Trophoblast cell (in vitro differentiated cells and primary cell): ENCODE data around the gene PHRF1.

Source experiments
- DNase-seq, 2 donors: peaks; one replicate each; pipeline ENCODE4 v3.0.0-alpha.2; 2016
- H2AFZ ChIP-seq: 2 replicates; pipeline ENCODE4 v1.6.1; 2013; ENCODE audit warnings: low read length, moderate library complexity, mild to moderate bottlenecking; ENCODE audit not compliant: insufficient read depth, poor library complexity
- H2AK5ac ChIP-seq: 2 replicates; pipeline ENCODE4 v1.6.1; 2013; ENCODE audit warnings: mild to moderate bottlenecking, low read length
- H2BK120ac ChIP-seq: 2 replicates; pipeline ENCODE4 v1.6.1; 2013; ENCODE audit warnings: low read length, mild to moderate bottlenecking, moderate library complexity; ENCODE audit not compliant: insufficient read depth, poor library complexity
- H2BK12ac ChIP-seq: 2 replicates; pipeline ENCODE4 v1.6.1; 2013; ENCODE audit warnings: mild to moderate bottlenecking, low read length, moderate library complexity
- H2BK5ac ChIP-seq: 2 replicates; pipeline ENCODE4 v1.6.1; 2013; ENCODE audit warnings: low read length, low read depth, moderate library complexity, mild to moderate bottlenecking; ENCODE audit not compliant: poor library complexity
- H3K14ac ChIP-seq: 2 replicates; pipeline ENCODE4 v1.6.1; 2013; ENCODE audit warnings: mild to moderate bottlenecking, low read length
- H3K18ac ChIP-seq: 2 replicates; pipeline ENCODE4 v1.6.1; 2013; ENCODE audit warnings: mild to moderate bottlenecking, low read length
- H3K23ac ChIP-seq: 2 replicates; pipeline ENCODE4 v1.6.1; 2013; ENCODE audit warnings: low read length
- H3K27ac ChIP-seq: 2 replicates; pipeline ENCODE4 v1.5.1; 2013; ENCODE audit warnings: low read depth, mild to moderate bottlenecking, inconsistent platforms, low read length, moderate library complexity
- H3K27me3 ChIP-seq: 2 replicates; pipeline ENCODE4 v1.6.1; 2013; ENCODE audit warnings: inconsistent platforms, mild to moderate bottlenecking, low read length, moderate library complexity; ENCODE audit not compliant: insufficient read depth
- H3K36me3 ChIP-seq, 2 experiments: 1 replicate in 1 of 2; 2 replicates in 1 of 2; pipeline ENCODE4 v1.6.1; 2013; ENCODE audit warnings: low read length in 2 of 2, mild to moderate bottlenecking in 2 of 2, moderate library complexity in 1 of 2; ENCODE audit not compliant: insufficient read depth in 2 of 2, control insufficient read depth in 1 of 2
- H3K4ac ChIP-seq: 2 replicates; pipeline ENCODE4 v1.6.1; 2013; ENCODE audit warnings: low read depth, mild to moderate bottlenecking, low read length, moderate library complexity
- H3K4me1 ChIP-seq, 2 experiments: 1 replicate in 1 of 2; 2 replicates in 1 of 2; pipeline ENCODE4 v1.6.1; 2013; ENCODE audit warnings: low read length in 2 of 2, mild to moderate bottlenecking in 2 of 2, moderate library complexity in 1 of 2; ENCODE audit not compliant: insufficient read depth in 2 of 2, control insufficient read depth in 1 of 2
- H3K4me2 ChIP-seq: 2 replicates; pipeline ENCODE4 v1.6.1; 2013; ENCODE audit warnings: inconsistent platforms, mild to moderate bottlenecking, low read length, moderate library complexity
- H3K4me3 ChIP-seq: 2 replicates; pipeline ENCODE4 v1.5.1; 2013; ENCODE audit warnings: mild to moderate bottlenecking, low read depth, low read length, inconsistent platforms
- H3K79me1 ChIP-seq: one replicate; pipeline ENCODE4 v1.6.1; 2013; ENCODE audit warnings: low read length
- H3K79me2 ChIP-seq: 2 replicates; pipeline ENCODE4 v1.6.1; 2013; ENCODE audit warnings: low read length, mild to moderate bottlenecking; ENCODE audit not compliant: control insufficient read depth, insufficient read depth, poor library complexity
- H3K9ac ChIP-seq: 2 replicates; pipeline ENCODE4 v1.6.1; 2013; ENCODE audit warnings: mild to moderate bottlenecking, low read length
- H3K9me3 ChIP-seq: 2 replicates; pipeline ENCODE4 v1.6.1; 2013; ENCODE audit warnings: low read depth, mild to moderate bottlenecking, control low read depth, inconsistent platforms, low read length; ENCODE audit not compliant: insufficient read depth
- H4K12ac ChIP-seq: 2 replicates; pipeline ENCODE4 v1.6.1; 2013; ENCODE audit warnings: low read depth, mild to moderate bottlenecking, low read length, moderate library complexity
- H4K8ac ChIP-seq: 2 replicates; pipeline ENCODE4 v1.6.1; 2013; ENCODE audit warnings: low read depth, mild to moderate bottlenecking, low read length, moderate library complexity
- H4K91ac ChIP-seq: one replicate; pipeline ENCODE4 v1.6.1; 2013; ENCODE audit warnings: low read depth, mild to moderate bottlenecking, low read length, moderate library complexity
- WGBS: extraction: QIAGEN DNeasy Blood & Tissue Kit; methylation state at CpG from one replicate; pipeline ENCODE4 v1.1.7; 2013; ENCODE audit warnings: missing lambda C conversion rate; ENCODE audit not compliant: insufficient read length, insufficient coverage; ENCODE audit errors: extremely low coverage; 5-methylcytosine and 5-hydroxymethylcytosine counted together

The PHRF1 gene

GRCh38 chr11:553988-554340, 22.3 kb upstream of the PHRF1 start:
- Histone ChIP-seq H2BK120ac (no peak overlapping the region), H3K4me3 (no peak overlapping the region), H3K14ac (no peak overlapping the region), H3K9ac (no peak overlapping the region), H4K8ac (no peak overlapping the region), H3K27ac (no peak overlapping the region), H3K4ac (no peak overlapping the region), H3K9me3 (peaks cover 2% of the 10 kb centered on the region), H2AK5ac (no peak overlapping the region), H3K23ac (no peak overlapping the region), H2BK5ac (no peak overlapping the region), H3K18ac (no peak overlapping the region), H3K79me1 (peaks cover 3% of the 10 kb centered on the region), H3K4me1 (peaks cover 11 to 15% of the 10 kb centered on the region in 2 experiments), H3K4me2 (no peak overlapping the region), H3K36me3 (no peaks in the 10 kb centered on the region), H2AFZ (no peak overlapping the region), H4K12ac (no peak overlapping the region), H3K27me3 (peaks cover 17% of the 10 kb centered on the region), H3K79me2 (no peaks in the 10 kb centered on the region), H2BK12ac (no peak overlapping the region), H4K91ac (peak overlapping the region; percentile 10)
- no CpG with 5 or more reads among the region's 11 CpGs for whole genome bisulfite sequencing
- DNase-seq: no peak

GRCh38 chr11:554428-555226, 21.6 kb upstream of the PHRF1 start:
- no peaks in the 10 kb centered on the region for H3K79me2 ChIP-seq
- H4K12ac ChIP-seq: no peak overlapping the region
- H2BK5ac ChIP-seq: no peak overlapping the region
- no CpG with 5 or more reads among the region's 60 CpGs for WGBS
- peaks cover 3% of the 10 kb centered on the region for H3K79me1 ChIP-seq
- H3K9ac ChIP-seq: no peak overlapping the region
- no peak overlapping the region for H2BK120ac ChIP-seq
- no peaks in the 10 kb centered on the region for H3K36me3 ChIP-seq
- peak; percentile 57 to 83 for DNase-seq
- no peak overlapping the region for H2AFZ ChIP-seq
- peaks cover 2% of the 10 kb centered on the region for H3K9me3 ChIP-seq
- H3K14ac ChIP-seq: no peak overlapping the region
- no peak overlapping the region for H3K18ac ChIP-seq
- no peak overlapping the region for H3K23ac ChIP-seq
- H3K4ac ChIP-seq: no peak overlapping the region
- H2BK12ac ChIP-seq: no peak overlapping the region
- H3K27ac ChIP-seq: no peak overlapping the region
- peak overlapping the region; percentile 46 for H3K4me2 ChIP-seq
- H2AK5ac ChIP-seq: no peak overlapping the region
- H3K4me3 ChIP-seq: no peak overlapping the region
- peaks cover 15 to 18% of the 10 kb centered on the region in 2 experiments for H3K4me1 ChIP-seq
- H3K27me3 ChIP-seq: peaks cover 17% of the 10 kb centered on the region
- no peak overlapping the region for H4K8ac ChIP-seq
- H4K91ac ChIP-seq: no peak overlapping the region

GRCh38 chr11:555227-555779, 21.0 kb upstream of the PHRF1 start:
- H3K9me3 ChIP-seq: peaks cover 2% of the 10 kb centered on the region
- H3K27me3 ChIP-seq: peaks cover 17% of the 10 kb centered on the region
- peaks cover 20 to 24% of the 10 kb centered on the region in 2 experiments for H3K4me1 ChIP-seq
- H3K18ac ChIP-seq: peak overlapping the region; percentile 24
- no peak overlapping the region for H4K8ac ChIP-seq
- H3K9ac ChIP-seq: no peak overlapping the region
- H3K23ac ChIP-seq: no peak overlapping the region
- H2BK120ac ChIP-seq: no peak overlapping the region
- H3K4me3 ChIP-seq: peak overlapping the region; percentile 53
- peaks cover 9% of the 10 kb centered on the region for H3K79me1 ChIP-seq
- peak overlapping the region; percentile 33 for H2AFZ ChIP-seq
- peaks cover 3% of the 10 kb centered on the region for H3K79me2 ChIP-seq
- H3K4ac ChIP-seq: no peak overlapping the region
- H4K91ac ChIP-seq: peak overlapping the region; percentile 37
- H3K4me2 ChIP-seq: peak overlapping the region; percentile 67
- no peak overlapping the region for H4K12ac ChIP-seq
- H3K14ac ChIP-seq: peak overlapping the region; percentile 60
- H2BK5ac ChIP-seq: no peak overlapping the region
- H3K36me3 ChIP-seq: no peaks in the 10 kb centered on the region
- DNase-seq: no peak
- H2BK12ac ChIP-seq: no peak overlapping the region
- no CpG with 5 or more reads among the region's 57 CpGs for WGBS
- no peak overlapping the region for H2AK5ac ChIP-seq
- no peak overlapping the region for H3K27ac ChIP-seq

- no peak overlapping the region for H2AFZ ChIP-seq
- no peak overlapping the region for H3K4me3 ChIP-seq
- H3K9me3 ChIP-seq: peaks cover 2% of the 10 kb centered on the region
- no peak overlapping the region for H3K14ac ChIP-seq
- peaks cover 6% of the 10 kb centered on the region for H3K79me2 ChIP-seq
- no peak overlapping the region for H2AK5ac ChIP-seq
- DNase-seq: peak in 1 of 2 donors; percentile 48
- no peak overlapping the region for H3K4ac ChIP-seq
- no peaks in the 10 kb centered on the region for H3K36me3 ChIP-seq
- H2BK12ac ChIP-seq: no peak overlapping the region
- no CpG with 5 or more reads among the region's 104 CpGs for WGBS
- H3K18ac ChIP-seq: no peak overlapping the region
- H2BK5ac ChIP-seq: no peak overlapping the region
- peaks cover 20 to 25% of the 10 kb centered on the region in 2 experiments for H3K4me1 ChIP-seq
- no peak overlapping the region for H4K12ac ChIP-seq
- H4K91ac ChIP-seq: peak overlapping the region; percentile 37
- peaks cover 13% of the 10 kb centered on the region for H3K79me1 ChIP-seq
- peak overlapping the region; percentile 67 for H3K4me2 ChIP-seq
- no peak overlapping the region for H2BK120ac ChIP-seq
- no peak overlapping the region for H3K9ac ChIP-seq
- no peak overlapping the region for H3K23ac ChIP-seq
- no peak overlapping the region for H4K8ac ChIP-seq
- H3K27me3 ChIP-seq: peaks cover 17% of the 10 kb centered on the region
- no peak overlapping the region for H3K27ac ChIP-seq
Observed at GRCh38 chr11:555780-556661, 20.2 kb upstream of the PHRF1 start.
